GM19238 (cell line): ENCODE measurements around the gene GGA1.
"Not testable (repeated sequence)": the region's sequence is repeated elsewhere in the genome, so short reads cannot be mapped to it uniquely, and the experiment has no call there.

Experiments
- DNase-seq: peaks from one replicate; pipeline ENCODE4 v3.0.0; 2011; ENCODE audit warnings: low spot score; ENCODE audit not compliant: insufficient read length

GGA1 gene

DNA sequence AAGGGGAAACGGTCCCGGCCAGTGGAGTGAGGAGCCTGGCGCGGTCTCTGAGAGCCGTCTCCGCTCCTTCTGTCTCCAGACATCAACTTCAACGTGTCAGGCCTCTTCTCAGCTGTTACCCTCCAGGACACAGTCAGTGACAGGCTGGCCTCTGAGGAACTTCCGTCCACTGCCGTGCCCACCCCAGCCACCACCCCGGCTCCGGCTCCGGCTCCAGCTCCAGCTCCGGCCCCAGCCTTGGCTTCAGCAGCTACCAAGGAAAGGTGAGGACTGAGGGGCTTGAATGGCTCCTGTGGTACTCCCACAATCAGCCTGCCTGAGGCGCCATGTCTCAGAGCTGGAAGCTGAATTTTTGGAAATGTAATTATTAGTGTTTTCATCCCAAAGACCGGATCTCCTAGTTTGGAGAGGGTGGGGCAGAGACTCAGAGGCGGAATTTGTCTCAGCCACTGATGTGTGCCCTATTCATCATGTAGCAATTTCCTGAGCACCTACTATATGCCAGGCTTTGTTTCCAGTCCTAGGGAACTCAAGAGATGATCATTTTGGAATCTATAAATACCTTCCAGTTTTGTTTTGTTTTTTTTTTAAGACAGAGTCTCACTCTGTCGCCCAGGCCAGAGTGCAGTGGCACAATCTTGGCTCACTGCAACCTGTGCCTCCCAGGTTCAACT, 42.0 kb downstream of the GGA1 start:
- DNase-seq = no peak

DNA sequence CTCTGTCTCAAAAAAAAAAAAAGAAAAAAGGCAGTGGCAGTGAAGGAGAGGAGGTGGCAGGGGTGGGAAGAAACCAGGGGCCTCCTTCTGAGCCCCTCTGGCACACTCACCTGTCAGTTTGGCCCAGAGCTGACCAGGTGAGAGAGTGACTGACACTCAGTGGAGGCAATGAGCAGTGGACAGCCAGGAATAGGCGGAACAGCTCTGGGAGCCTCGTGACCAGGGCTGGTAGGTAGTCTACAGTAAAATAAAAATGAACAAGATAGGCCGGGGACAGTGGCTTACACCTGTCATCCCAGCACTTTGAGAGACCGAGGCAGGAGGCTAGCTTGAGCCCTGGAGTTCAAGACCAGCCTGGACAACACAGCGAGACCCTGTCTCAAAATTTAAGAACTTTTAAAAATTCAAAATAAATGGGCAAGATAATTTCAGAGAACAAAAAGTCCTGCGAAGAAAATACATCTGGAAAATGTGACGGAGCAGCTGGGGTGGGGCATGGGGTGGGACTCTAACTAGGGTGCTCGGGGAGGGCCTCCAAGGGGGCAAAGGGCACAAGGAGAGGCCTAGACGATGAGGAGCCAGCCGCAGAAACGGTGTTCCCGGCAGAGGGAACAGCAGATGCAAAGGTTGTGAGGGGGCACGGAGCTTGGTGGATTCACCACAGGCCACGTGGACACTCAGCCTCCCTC, 46.1 kb downstream of the GGA1 start:
- no peak for DNase-seq

DNA sequence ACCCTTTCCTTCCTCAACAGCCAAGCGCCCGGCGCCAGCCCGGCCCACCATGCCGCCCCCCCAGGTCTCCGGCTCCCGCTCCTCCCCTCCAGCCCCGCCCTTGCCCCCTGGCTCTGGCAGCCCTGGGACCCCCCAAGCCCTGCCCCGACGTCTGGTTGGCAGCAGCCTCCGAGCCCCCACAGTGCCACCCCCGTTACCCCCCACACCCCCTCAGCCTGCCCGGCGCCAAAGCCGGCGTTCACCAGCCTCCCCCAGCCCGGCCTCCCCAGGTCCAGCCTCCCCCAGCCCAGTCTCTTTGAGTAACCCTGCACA, 46.6 kb downstream of the GGA1 start:
- DNase-seq = no peak

DNA sequence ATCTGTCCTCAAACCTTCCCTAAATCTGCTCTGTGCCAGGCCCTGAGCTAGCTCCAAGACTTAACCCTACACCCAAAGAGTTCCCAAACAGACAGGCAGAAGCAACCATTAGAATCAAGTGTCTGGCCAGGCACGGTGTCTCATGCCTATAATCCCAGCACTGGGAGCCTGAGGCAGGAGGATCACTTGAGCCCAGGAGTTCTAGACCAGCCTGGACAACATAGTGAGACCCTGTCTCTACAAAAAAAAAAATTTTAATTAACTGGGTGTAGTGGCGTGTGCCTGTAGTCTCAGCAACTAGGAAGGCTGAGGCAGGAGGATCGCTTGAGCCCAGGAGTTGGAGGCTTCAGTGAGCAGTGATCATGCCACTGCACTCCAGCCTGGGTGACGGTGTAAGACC, 47.9 kb downstream of the GGA1 start:
- DNase-seq = not testable (repeated sequence)

DNA sequence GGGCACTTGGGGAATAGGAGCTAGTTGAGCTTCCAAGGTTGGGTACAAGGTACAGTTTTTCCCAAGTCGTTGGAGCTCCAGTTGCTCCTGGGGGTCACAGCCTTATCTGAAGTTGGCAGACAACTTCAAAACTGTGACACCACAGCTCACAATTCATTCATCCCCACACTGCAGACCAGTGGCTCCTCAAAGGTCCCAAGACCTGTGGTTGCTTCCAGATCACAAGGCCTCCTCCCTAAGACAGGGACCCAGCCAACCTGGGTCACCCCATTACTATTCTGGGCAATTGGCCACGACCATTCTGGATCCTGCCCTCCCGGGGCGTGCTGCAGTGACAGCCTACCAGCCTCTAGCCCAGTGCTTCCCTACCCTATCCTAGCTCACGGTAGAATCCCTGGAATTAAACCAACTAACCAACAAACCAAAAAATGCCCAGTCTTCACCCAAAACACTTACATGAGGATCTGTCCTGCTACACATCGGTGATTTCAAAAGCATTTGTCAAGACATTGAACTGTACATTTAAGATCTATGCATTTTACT, 49.0 kb downstream of the GGA1 start:
- no peak for DNase-seq

DNA sequence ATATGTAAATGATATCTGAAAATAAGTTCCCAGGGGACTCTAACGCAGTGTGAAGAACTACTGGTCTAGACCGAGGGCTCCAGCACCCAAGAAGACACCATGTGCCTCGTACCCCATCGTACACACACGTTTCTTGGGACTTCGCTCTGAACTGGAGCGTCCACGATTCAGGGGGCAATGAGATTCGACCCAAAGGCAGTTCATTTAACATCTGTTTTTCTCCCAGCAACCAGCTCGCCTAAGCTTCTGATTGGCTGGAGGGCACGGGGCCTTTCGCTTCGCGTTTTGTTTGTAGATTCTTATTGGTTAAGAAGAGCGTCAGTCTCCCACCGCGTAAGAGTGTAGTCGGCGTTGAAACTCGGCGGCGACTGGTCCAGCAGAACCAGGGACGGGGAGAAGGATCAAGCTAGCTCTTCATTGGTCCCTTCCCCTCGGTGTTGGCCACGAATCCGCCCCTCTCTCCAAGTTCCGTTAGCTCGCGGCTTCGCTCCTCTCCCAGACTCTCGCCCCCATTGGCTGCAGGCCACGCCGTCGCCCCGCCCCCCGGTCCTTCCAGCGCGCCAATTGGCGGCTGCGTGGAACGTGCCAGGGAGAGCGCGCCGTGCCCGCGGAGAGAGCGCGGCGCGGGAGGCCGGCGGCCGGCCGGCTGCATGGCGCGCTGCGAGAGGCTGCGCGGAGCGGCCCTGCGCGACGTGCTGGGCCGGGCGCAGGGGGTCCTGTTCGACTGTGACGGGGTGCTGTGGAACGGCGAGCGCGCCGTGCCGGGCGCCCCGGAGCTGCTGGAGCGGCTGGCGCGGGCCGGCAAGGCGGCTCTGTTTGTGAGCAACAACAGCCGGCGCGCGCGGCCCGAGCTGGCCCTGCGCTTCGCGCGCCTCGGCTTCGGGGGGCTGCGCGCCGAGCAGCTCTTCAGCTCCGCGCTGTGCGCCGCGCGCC, 49.8 kb downstream of the GGA1 start, which contains the start of gene PDXP:
TSS of gene PDXP (plus strand) at position 591 of the 933 bp plus-strand sequence. CDS start at position 651, 60 bp downstream.
- peak; percentile 100 for DNase-seq

DNA sequence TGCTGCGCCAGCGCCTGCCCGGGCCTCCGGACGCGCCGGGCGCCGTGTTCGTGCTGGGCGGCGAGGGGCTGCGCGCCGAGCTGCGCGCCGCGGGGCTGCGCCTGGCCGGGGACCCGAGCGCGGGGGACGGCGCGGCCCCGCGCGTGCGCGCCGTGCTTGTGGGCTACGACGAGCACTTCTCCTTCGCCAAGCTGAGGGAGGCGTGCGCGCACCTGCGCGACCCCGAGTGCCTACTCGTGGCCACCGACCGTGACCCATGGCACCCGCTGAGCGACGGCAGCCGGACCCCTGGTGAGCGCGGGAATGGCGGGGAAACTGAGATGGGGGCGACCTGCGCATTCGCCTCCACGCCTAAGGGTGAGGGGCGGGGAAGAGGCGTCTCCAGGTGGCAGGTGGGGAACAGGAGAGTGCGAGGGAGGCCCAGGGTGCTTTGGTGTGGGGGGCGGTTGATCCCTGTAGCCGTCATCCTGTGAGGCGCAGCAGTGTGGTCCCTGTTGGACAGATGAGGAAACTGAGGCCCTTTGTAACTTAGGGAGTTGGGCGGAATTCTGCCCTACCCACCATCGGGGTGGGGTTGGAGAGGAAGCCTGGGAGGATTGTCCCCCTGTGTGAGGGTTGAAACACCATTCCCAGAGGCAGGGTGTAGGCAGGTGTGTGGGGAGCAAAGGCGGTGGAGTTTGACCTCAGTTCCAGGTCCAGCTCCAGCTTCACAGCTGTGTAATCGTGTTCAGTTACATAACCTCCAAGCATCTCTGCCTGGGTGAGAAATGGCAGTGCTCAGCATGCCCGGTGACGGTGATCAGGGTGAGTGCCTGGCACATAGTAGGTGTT, 50.6 kb downstream of the GGA1 start:
- DNase-seq = peak; percentile 44

DNA sequence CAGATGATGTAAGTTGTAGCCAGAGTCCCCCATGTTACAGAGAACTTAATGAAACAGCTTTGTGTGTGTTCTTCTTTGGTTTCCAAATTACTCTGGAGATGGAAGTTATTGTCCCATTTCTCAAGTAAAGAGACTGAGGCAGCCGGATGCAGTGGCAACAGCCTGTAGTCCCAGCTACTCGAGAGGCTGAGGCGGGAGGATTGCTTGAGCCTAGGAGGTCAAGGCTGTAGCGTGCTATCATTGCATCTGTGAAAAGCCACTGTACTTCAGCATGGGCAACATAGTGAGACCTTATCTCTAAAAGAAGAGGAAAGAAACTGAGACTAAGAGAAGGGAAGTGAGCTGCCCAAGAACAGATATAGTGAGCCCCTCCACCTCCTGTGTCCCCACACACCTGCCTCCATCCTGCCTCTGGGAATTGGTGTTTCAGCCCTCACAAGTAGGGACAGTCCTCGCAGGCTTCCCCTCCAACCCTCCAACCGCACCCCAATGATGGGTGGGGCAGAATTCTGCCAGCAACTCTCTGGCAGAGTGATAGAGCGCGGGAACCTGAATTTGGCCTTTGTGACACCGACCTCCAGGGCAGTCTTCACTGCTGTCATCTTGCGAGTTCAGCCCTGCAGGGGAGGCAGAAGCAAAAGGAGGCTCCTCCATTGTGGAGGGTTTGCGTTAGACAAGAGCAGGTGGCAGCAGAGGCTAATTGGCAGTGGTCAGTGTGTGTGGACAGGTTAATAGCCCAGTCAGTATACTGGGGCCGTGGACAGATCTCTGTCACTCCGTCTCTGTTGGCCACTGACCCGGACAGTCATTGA, 51.5 kb downstream of the GGA1 start:
- no peak for DNase-seq

DNA sequence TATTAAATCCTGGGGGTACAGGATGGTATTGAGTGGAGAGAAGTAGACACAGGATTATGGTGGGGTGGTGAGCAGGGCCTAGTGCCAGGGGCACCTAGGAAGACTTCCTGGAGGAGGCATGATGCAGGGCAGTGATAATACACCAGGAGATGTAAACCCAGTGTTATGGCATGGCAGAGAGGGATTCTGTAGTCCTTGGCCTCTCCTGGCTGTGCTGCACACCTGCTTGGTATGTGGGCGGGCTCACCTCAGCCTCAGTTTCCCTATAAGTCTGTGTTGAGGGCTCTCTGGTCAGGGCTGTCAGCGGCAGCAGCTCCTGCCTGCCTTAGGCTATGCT, 52.0 kb downstream of the GGA1 start:
- DNase-seq = no peak

DNA sequence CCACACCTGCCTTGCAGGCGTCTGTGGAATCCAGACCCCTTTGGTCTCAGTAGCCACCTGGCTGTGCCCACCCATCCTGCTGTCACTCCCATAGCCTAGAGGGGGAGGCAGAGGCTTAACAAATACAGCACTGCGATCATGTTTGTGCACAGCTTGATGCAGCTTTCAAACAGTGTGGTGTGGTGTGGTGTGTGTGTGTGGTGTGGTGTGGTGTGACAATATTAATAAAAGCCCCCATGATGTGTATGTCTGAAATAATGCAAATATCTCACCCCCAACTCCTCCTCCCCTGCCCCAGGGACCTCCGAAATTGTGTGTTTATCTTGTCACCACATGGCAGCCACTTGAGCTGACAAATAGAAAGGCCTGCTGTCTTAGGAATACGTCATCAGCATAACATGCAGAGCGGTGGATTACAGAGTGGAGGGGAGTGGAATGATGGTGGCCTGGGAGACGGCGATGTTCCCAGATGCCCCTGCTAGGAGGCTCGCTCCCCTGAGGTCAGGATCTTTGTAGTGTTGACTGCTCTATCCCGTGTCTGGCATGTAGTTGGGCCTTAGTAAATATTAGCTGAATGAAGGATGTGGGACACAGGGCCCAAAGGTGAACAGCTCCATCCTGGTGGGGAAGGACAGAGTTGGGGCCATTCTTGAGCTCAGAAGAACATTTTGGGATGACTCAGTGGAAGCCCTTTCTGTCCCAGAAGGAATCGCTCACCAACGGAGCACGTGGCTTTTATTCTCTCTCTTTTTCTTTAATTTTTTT, 52.7 kb downstream of the GGA1 start:
- no peak for DNase-seq

DNA sequence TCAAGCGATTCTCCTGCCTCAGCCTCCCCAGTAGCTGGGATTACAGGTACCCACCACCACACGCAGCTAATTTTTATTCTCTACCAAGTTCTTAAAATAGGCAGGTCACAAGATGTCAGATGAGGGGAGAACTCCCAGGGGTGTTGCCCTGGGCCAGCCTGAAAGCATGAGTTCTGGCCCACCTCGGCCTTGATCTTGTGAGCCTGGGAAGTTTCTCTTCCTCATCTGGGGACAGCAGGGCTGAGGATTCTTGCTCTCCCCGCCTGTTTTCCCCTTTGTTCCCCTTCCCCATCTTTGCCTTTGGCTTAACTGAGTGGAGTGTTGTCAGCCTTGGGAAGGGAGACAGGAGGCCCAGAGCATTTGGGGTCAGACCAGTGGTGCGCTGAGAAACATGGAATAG, 53.4 kb downstream of the GGA1 start:
- no peak for DNase-seq

DNA sequence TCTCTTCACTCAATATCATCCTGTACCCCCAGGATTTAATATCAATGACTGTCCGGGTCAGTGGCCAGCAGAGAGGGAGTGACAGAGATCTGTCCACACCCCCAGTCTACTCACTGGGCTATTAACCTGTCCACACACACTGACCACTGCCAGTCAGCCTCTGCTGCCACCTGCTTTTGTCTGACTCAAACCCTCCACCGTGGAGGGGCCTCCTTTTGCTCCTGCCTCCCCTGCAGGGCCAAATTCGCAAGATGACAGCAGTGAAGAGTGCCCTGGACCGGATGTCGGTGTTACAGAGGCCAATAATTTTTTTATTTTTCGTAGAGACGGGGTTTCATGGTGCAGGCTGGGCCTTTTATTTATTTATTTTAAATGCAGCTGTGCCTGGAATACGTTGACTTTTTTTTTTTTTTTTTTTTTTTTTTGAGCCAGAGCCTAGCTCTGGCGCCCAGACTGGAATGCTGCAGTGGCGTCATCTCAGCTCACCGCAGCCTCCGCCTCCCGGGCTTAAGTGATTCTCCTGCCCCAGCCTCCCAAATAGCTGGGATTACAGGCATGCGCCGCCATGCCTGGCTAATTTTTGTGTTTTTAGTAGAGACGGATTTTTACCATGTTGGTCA, 55.0 kb downstream of the GGA1 start:
- no peak for DNase-seq

DNA sequence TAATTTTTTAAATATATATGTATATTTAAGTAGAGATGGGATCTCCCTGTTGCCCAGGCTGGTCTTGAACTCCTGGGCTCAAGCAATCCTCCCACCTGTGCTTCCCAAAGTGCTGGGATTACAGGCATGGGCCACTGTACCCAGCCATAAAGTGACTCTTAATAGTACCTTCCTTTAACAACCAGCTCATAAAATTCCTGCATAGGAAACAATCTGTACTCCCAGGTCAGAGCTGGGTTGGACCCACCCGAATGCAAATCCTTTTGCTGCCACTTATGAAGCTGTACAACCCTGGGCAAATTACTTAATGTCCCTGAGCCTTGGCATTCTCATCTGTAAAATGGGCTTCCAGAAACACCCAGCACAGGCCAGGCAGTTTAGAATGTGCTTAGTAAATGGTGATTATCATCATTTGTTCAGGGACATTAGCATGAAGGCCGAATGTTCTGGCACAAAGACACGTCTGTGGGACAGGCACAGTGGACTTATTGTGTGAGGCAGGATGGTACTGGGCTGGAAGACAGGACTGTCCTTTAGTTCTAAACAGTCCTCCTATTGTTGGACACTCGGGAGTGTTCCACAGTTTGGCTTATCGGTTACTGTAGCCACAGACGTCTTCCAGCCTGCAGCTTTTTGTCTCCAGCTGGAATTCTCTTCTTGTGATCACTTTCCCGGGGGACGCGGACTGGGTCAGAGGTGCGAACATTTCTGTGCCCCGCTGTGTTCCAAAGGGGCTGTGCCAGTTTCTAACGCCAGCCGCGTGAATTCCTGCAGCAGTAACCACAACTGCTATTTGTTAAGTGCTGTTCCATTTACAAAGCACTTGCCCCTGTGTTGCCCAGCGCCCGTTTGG, 55.8 kb downstream of the GGA1 start:
- DNase-seq = no peak

DNA sequence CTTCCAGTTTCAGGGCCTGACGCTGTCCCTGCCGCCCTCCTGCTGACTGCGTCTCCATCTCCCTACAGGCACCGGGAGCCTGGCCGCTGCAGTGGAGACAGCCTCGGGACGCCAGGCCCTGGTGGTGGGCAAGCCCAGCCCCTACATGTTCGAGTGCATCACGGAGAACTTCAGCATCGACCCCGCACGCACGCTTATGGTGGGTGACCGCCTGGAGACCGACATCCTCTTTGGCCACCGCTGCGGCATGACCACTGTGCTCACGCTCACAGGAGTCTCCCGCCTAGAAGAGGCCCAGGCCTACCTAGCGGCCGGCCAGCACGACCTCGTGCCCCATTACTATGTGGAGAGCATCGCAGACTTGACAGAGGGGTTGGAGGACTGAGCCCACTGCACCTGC, 56.9 kb downstream of the GGA1 start:
- DNase-seq = no peak

DNA sequence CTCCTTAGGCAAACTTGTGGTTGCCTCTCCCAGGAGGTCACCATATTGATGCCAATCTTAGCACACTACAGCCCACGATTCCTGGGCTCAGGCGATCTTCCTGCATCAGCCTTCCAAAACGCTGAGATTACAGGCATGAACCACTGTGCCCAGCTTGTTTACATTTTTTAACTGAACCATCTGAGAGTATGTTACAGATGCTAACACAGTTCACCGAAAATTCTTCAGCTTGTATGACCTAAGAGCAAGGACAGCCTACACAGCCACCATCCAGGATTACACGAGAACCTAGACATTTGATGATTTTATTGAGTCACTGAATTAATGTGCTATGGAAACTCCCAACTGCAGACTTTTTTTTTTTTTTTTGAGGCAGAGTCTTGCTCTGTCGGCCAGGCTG, 61.0 kb downstream of the GGA1 start:
- no peak for DNase-seq

DNA sequence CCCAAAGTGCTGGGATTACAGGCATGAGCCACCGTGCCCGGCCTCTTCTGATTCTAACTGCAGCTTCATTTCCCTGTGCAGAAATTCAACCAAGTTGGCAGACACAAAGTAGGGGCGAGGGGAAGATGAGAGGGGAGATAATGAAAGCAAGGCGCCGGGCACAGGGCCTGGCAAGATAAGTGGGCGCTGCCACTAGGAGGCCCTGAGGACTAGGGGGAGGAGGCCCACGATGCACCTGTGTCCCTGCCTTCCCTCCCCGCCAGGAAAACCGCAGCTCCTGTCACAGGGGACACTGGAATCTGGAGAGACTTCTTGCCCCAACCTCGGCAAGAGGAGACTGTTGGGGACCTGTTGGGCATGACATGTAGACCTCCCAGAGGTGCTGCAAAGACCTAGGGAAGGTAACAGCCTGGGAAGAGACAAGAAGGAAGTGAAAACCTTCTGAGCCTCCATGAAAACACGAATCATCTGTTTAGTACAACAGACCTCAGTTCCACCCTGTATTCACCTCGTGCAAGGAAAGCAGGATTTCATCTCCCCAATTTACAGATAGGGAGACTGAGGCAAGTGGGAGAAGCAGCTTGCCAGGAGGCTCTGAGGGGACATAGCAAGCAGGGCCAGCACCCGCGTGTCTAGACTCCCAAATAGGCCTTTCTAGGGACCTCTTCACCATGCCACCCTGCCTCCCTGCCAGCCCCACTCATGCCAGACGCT, 63.7 kb downstream of the GGA1 start:
- no peak for DNase-seq

DNA sequence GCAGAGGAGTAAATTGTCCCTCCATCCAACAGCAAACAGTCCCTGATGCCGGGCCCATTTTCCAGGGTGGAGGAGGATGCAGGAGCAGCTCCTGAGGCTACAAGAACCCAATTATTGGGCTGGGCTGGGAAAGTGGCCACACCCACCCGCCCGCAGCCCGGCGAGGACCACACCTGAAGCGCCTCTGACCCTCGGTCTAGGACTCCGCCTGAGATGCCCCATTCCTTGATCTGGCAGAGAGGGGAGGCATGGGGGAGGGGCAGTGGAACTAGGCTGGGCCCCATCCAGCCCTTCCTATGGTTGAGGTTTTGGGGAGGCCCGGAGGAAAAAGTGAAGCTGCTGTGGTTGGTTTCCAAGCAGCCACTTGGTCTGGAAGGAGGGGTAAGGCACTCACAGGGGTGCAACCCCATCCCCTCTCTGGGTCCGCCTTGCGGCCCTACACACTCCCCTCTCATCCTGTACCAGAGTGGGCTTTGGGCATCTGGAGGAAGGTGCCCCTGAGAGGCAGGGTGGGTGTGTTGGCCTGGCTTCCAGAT, 64.4 kb downstream of the GGA1 start:
- DNase-seq = no peak
